IgD-negative memory B cell (primary cell): ENCODE results near the gene CYB5A. TPM values are rescaled to one million over a fixed set of nuclear protein-coding genes. Genes with fewer than 3 reads are reported as not detected.
A peak's percentile ranks its signal among the peaks of the same experiment; 100 is the strongest.

Experiments
- H3K27ac Mint-ChIP-seq, 3 donors: one replicate each; pipeline ENCODE4 v1.8.0; 2020 to 2022; ENCODE audit warnings: mild to moderate bottlenecking in 3 of 3, mixed read lengths in 3 of 3, moderate library complexity in 1 of 3
- H3K27me3 Mint-ChIP-seq: one replicate; pipeline ENCODE4 v1.8.0; 2021; ENCODE audit warnings: mixed read lengths
- H3K36me3 Mint-ChIP-seq: one replicate; pipeline ENCODE4 v1.8.0; 2020; ENCODE audit warnings: mild to moderate bottlenecking, mixed read lengths
- H3K4me1 Mint-ChIP-seq, 3 donors: one replicate each; pipeline ENCODE4 v1.8.0; 2020 to 2022; ENCODE audit warnings: mixed read lengths in 3 of 3, mild to moderate bottlenecking in 1 of 3
- H3K4me3 Mint-ChIP-seq, 4 donors: one replicate each; pipeline ENCODE4 v1.8.0; 2020 to 2022; ENCODE audit warnings: mild to moderate bottlenecking in 4 of 4, mixed read lengths in 4 of 4, moderate library complexity in 3 of 4
- H3K9me3 Mint-ChIP-seq, 3 donors: one replicate each; pipeline ENCODE4 v1.8.0; 2020 to 2021; ENCODE audit warnings: mixed read lengths in 3 of 3, mild to moderate bottlenecking in 1 of 3
- polyA plus RNA-seq: library from polyadenylated mRNA; unstranded; fragments of 300-500 nt; fragmentation: Illumina TruSeq; gene quantifications from one replicate; pipeline ENCODE4 v1.2.3, GENCODE V29; 2021

CYB5A gene
- polyA plus RNA-seq, 1 donor from 2014 or later: 61.4 TPM

GRCh38 chr18:74276609-74277008 lies 15.2 kb downstream of the CYB5A start:
- Mint-ChIP-seq H3K9me3 (no peaks in the 10 kb centered on the region), H3K4me1 (peaks cover 0 to 1% (median 0%) of the 10 kb centered on the region in 3 donors), H3K27me3 (no peaks in the 10 kb centered on the region), H3K4me3 (no peak overlapping the region), H3K36me3 (peaks cover 10% of the 10 kb centered on the region), H3K27ac (no peak overlapping the region)

- H3K27ac Mint-ChIP-seq: no peak overlapping the region
- H3K36me3 Mint-ChIP-seq: peaks cover 10% of the 10 kb centered on the region
- no peaks in the 10 kb centered on the region for H3K27me3 Mint-ChIP-seq
- H3K4me3 Mint-ChIP-seq: no peak overlapping the region
- H3K9me3 Mint-ChIP-seq: no peaks in the 10 kb centered on the region
- H3K4me1 Mint-ChIP-seq: peaks cover 0 to 2% (median 0%) of the 10 kb centered on the region in 3 donors
Measured at GRCh38 chr18:74275736-74276135, 16.0 kb downstream of the CYB5A start.

GRCh38 chr18:74274700-74275099 lies 17.1 kb downstream of the CYB5A start:
- Mint-ChIP-seq H3K36me3 (peaks cover 10% of the 10 kb centered on the region), H3K9me3 (no peaks in the 10 kb centered on the region), H3K27me3 (no peaks in the 10 kb centered on the region), H3K4me3 (peak overlapping the region in 1 of 4 donors; percentile 15), H3K27ac (no peak overlapping the region), H3K4me1 (peaks cover 0 to 2% (median 0%) of the 10 kb centered on the region in 3 donors)

- H3K27me3 Mint-ChIP-seq: no peaks in the 10 kb centered on the region
- peaks cover 12% of the 10 kb centered on the region for H3K36me3 Mint-ChIP-seq
- H3K4me3 Mint-ChIP-seq: no peak overlapping the region
- no peak overlapping the region for H3K27ac Mint-ChIP-seq
- H3K9me3 Mint-ChIP-seq: no peaks in the 10 kb centered on the region
- H3K4me1 Mint-ChIP-seq: peaks cover 0 to 8% (median 3%) of the 10 kb centered on the region in 3 donors
Measured at GRCh38 chr18:74273394-74273793, 18.4 kb downstream of the CYB5A start.

GRCh38 chr18:74271635-74272034 lies 20.1 kb downstream of the CYB5A start:
- peaks cover 0 to 8% (median 6%) of the 10 kb centered on the region in 3 donors for H3K4me1 Mint-ChIP-seq
- no peak overlapping the region for H3K4me3 Mint-ChIP-seq
- no peaks in the 10 kb centered on the region for H3K27me3 Mint-ChIP-seq
- H3K36me3 Mint-ChIP-seq: peaks cover 12% of the 10 kb centered on the region
- no peak overlapping the region for H3K27ac Mint-ChIP-seq
- no peaks in the 10 kb centered on the region for H3K9me3 Mint-ChIP-seq

GRCh38 chr18:74268933-74269620 lies 22.7 kb downstream of the CYB5A start:
- Mint-ChIP-seq H3K4me3 (no peak overlapping the region), H3K4me1 (peaks cover 6 to 25% (median 10%) of the 10 kb centered on the region in 3 donors), H3K36me3 (peaks cover 11% of the 10 kb centered on the region), H3K27me3 (no peaks in the 10 kb centered on the region), H3K27ac (peak overlapping the region in 1 of 3 donors; percentile 67), H3K9me3 (no peaks in the 10 kb centered on the region)

GRCh38 chr18:74268175-74268574 lies 23.6 kb downstream of the CYB5A start:
- Mint-ChIP-seq H3K4me3 (no peak overlapping the region), H3K36me3 (peaks cover 11% of the 10 kb centered on the region), H3K4me1 (peaks cover 7 to 26% (median 10%) of the 10 kb centered on the region in 3 donors), H3K27me3 (no peaks in the 10 kb centered on the region), H3K9me3 (no peaks in the 10 kb centered on the region), H3K27ac (peak overlapping the region in 1 of 3 donors; percentile 26)

- Mint-ChIP-seq H3K27ac (peak overlapping the region in 1 of 3 donors; percentile 55), H3K4me3 (no peak overlapping the region), H3K9me3 (no peaks in the 10 kb centered on the region), H3K4me1 (peaks cover 7 to 26% (median 12%) of the 10 kb centered on the region in 3 donors), H3K36me3 (peaks cover 14% of the 10 kb centered on the region), H3K27me3 (no peaks in the 10 kb centered on the region)
Measured at GRCh38 chr18:74266161-74266560, 25.6 kb downstream of the CYB5A start.

- peaks cover 14% of the 10 kb centered on the region for H3K36me3 Mint-ChIP-seq
Measured at GRCh38 chr18:74265546-74266098, 26.1 kb downstream of the CYB5A start.

GRCh38 chr18:74264303-74265020 lies 27.3 kb downstream of the CYB5A start:
- peaks cover 7 to 22% (median 11%) of the 10 kb centered on the region in 3 donors for H3K4me1 Mint-ChIP-seq
- no peaks in the 10 kb centered on the region for H3K9me3 Mint-ChIP-seq
- H3K27me3 Mint-ChIP-seq: no peaks in the 10 kb centered on the region
- peaks cover 13% of the 10 kb centered on the region for H3K36me3 Mint-ChIP-seq
- H3K4me3 Mint-ChIP-seq: peak overlapping the region in 3 of 4 donors; percentile 0 to 51 (median 6)
- peak overlapping the region; percentile 26 to 96 (median 63) for H3K27ac Mint-ChIP-seq

More at GRCh38 chr18:74265546-74266098, 26.1 kb downstream of the CYB5A start:
- Mint-ChIP-seq H3K27ac (peak overlapping the region in 1 of 3 donors; percentile 96), H3K4me3 (no peak overlapping the region), H3K27me3 (no peaks in the 10 kb centered on the region), H3K9me3 (no peaks in the 10 kb centered on the region), H3K4me1 (peaks cover 7 to 24% (median 12%) of the 10 kb centered on the region in 3 donors)

GRCh38 chr18:74261053-74261713 lies 30.6 kb downstream of the CYB5A start:
- Mint-ChIP-seq H3K9me3 (no peaks in the 10 kb centered on the region), H3K4me1 (peaks cover 6 to 18% (median 7%) of the 10 kb centered on the region in 3 donors), H3K27me3 (no peaks in the 10 kb centered on the region), H3K36me3 (peaks cover 4% of the 10 kb centered on the region), H3K27ac (no peak overlapping the region), H3K4me3 (no peak overlapping the region)

- Mint-ChIP-seq H3K36me3 (peaks cover 4% of the 10 kb centered on the region), H3K9me3 (no peaks in the 10 kb centered on the region), H3K27me3 (no peaks in the 10 kb centered on the region), H3K27ac (no peak overlapping the region), H3K4me1 (peaks cover 3 to 4% (median 4%) of the 10 kb centered on the region in 3 donors), H3K4me3 (no peak overlapping the region)
Measured at GRCh38 chr18:74259347-74259746, 32.4 kb downstream of the CYB5A start.

GRCh38 chr18:74257083-74257482 lies 34.7 kb downstream of the CYB5A start:
- no peaks in the 10 kb centered on the region for H3K27me3 Mint-ChIP-seq
- no peak overlapping the region for H3K27ac Mint-ChIP-seq
- peaks cover 0 to 1% (median 0%) of the 10 kb centered on the region in 3 donors for H3K4me1 Mint-ChIP-seq
- H3K36me3 Mint-ChIP-seq: peaks cover 2% of the 10 kb centered on the region
- H3K9me3 Mint-ChIP-seq: no peaks in the 10 kb centered on the region
- H3K4me3 Mint-ChIP-seq: no peak overlapping the region

- H3K36me3 Mint-ChIP-seq: no peaks in the 10 kb centered on the region
- no peaks in the 10 kb centered on the region for H3K4me1 Mint-ChIP-seq
- no peaks in the 10 kb centered on the region for H3K9me3 Mint-ChIP-seq
- H3K4me3 Mint-ChIP-seq: no peak overlapping the region
- no peak overlapping the region for H3K27ac Mint-ChIP-seq
- no peaks in the 10 kb centered on the region for H3K27me3 Mint-ChIP-seq
Measured at GRCh38 chr18:74256190-74256589, 35.6 kb downstream of the CYB5A start.

GRCh38 chr18:74255131-74255616 lies 36.6 kb downstream of the CYB5A start:
- Mint-ChIP-seq H3K4me3 (no peak overlapping the region), H3K9me3 (no peaks in the 10 kb centered on the region), H3K27me3 (no peaks in the 10 kb centered on the region), H3K4me1 (no peaks in the 10 kb centered on the region), H3K27ac (peak overlapping the region in 1 of 3 donors; percentile 50), H3K36me3 (no peaks in the 10 kb centered on the region)
